Panc1 (cell line): ENCODE measurements around the gene STXBP3.

Source experiments
- POLR2AphosphoS5 ChIP-seq: IDR thresholded peaks from 2 replicates; pipeline ENCODE4 v1.6.1; 2012; ENCODE audit warnings: mild to moderate bottlenecking, low read depth, low read length, moderate library complexity
- SIN3A ChIP-seq: IDR thresholded peaks from 2 replicates; pipeline ENCODE4 v1.6.1; 2012; ENCODE audit warnings: low read depth, mild to moderate bottlenecking, low read length, moderate library complexity, borderline replicate concordance; ENCODE audit not compliant: insufficient read depth
- TF ChIP-seq, protein P1 (sequence below): fragments of 450-650 bp; IDR thresholded peaks from 2 replicates; pipeline ENCODE4 v1.5.1; 2017; ENCODE audit warnings: mild to moderate bottlenecking

DNA sequence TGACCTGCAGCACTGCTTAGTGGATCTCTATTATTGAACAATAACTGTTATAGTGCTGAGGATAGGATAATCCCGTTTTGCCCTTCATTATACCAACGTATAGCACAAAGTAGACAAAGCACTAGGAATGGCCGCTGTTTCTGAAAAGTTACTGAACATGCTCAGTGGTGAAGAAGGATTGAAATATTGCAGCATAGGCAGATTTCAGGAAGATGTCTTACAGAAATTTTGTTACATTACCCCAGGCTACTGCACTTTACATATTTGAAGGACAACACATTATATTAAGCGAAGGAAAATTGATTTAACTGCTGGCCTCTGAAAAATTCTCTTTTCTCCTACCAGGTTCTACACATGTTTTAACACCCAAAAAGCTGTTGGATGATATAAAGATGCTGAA, 62.0 kb downstream of the STXBP3 start:
- no peak for TF ChIP-seq POLR2AphosphoS5
- TF ChIP-seq, protein P1, sequence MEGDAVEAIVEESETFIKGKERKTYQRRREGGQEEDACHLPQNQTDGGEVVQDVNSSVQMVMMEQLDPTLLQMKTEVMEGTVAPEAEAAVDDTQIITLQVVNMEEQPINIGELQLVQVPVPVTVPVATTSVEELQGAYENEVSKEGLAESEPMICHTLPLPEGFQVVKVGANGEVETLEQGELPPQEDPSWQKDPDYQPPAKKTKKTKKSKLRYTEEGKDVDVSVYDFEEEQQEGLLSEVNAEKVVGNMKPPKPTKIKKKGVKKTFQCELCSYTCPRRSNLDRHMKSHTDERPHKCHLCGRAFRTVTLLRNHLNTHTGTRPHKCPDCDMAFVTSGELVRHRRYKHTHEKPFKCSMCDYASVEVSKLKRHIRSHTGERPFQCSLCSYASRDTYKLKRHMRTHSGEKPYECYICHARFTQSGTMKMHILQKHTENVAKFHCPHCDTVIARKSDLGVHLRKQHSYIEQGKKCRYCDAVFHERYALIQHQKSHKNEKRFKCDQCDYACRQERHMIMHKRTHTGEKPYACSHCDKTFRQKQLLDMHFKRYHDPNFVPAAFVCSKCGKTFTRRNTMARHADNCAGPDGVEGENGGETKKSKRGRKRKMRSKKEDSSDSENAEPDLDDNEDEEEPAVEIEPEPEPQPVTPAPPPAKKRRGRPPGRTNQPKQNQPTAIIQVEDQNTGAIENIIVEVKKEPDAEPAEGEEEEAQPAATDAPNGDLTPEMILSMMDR = no peak
- TF ChIP-seq SIN3A = no peak
